ENCODE results near the gene KCNV2. TPM values are rescaled to one million over a fixed set of nuclear protein-coding genes. Genes with fewer than 3 reads are reported as not detected.

KCNV2 gene
- total and polyA plus RNA-seq, 2 of the 13 experiments (the other 11 are each of a cell fraction or from before 2014, with no cell fraction given) = not detected

DNA sequence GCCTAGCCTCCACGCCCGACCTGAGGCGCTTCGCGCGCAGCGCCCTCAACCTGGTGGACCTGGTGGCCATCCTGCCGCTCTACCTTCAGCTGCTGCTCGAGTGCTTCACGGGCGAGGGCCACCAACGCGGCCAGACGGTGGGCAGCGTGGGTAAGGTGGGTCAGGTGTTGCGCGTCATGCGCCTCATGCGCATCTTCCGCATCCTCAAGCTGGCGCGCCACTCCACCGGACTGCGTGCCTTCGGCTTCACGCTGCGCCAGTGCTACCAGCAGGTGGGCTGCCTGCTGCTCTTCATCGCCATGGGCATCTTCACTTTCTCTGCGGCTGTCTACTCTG lies 1.4 kb downstream of the KCNV2 start:
- TF ChIP-seq HINFP (CRISPR knock-in tag; IDR thresholded peaks at IDR 0.05; ENCODE audit: low read depth) = no peak
- no peak for TF ChIP-seq FOXC1 (CRISPR knock-in tag; IDR thresholded peaks at IDR 0.05; ENCODE audit: borderline replicate concordance)
- no peak for TF ChIP-seq ATF4 (CRISPR knock-in tag; IDR thresholded peaks at IDR 0.05)
- no peak for TF ChIP-seq EZH2 (conservative IDR thresholded peaks at IDR 0.05; ENCODE audit: low read depth, low read length)
- no peak for TF ChIP-seq PAWR (CRISPR knock-in tag; IDR thresholded peaks at IDR 0.05; ENCODE audit: borderline replicate concordance)
- no peak for TF ChIP-seq FUBP1 (CRISPR knock-in tag; IDR thresholded peaks at IDR 0.05; ENCODE audit: borderline replicate concordance)
- POLR2A ChIA-PET = no interaction called here
- Histone ChIP-seq H3K9me3 (ENCODE audit: low read length) (no peaks in the 10 kb centered on the region), H3K79me2 (ENCODE audit: insufficient read depth, low read length) (no peaks in the 10 kb centered on the region), H4K20me1 (ENCODE audit: insufficient read depth, low read length) (no peaks in the 10 kb centered on the region), H3K4me3 (replicated peaks in 1 of 3; ENCODE audit: insufficient read depth in 1 of 3, low read depth in 2 of 3, low read length in 3 of 3) (no peak overlapping the region), H3K9ac (ENCODE audit: insufficient read depth, low read depth, low read length) (no peak overlapping the region), H3K27me3 (ENCODE audit: control insufficient read depth in 1 of 2, insufficient read depth in 2 of 2, low read length in 2 of 2) (no peaks in the 10 kb centered on the region), H3K36me3 (replicated peaks in 1 of 2; ENCODE audit: control insufficient read depth in 1 of 2, insufficient read depth in 2 of 2, low read length in 2 of 2) (no peaks in the 10 kb centered on the region), H2AFZ (ENCODE audit: low read length) (no peak overlapping the region), H3K27ac (ENCODE audit: extremely low read length, insufficient read depth, low read length) (no peak overlapping the region), H3K4me1 (ENCODE audit: insufficient read depth, low read length) (peaks cover 24% of the 10 kb centered on the region), H3K4me2 (ENCODE audit: low read depth, low read length) (no peak overlapping the region)
- BruUV-seq (replicated peaks) = no TSS peak
- DNase-seq (ENCODE audit: low spot score) (no peak), ATAC-seq (no peak), FAIRE-seq (no peak)
- in situ Hi-C loops (cut with HindIII; ENCODE audit: extremely low pct_ligation_motif_present, low pct_unique_long_range_greater_than_20kb) = no loop called here
- 98% methylated on average over 29 of the region's 29 CpGs for WGBS (ENCODE audit: low lambda C conversion rate)
- intact Hi-C loops (cut with micrococcal nuclease; ENCODE audit: unreplicated experiment) = no loop called here
- CTCF ChIA-PET (ENCODE audit: low intra/inter-chr PET ratio, low total read pairs) = no interaction called here
